C4-2B (cell line): ENCODE measurements around the gene MTMR12.

Source experiments
- CTCF ChIP-seq: fragments of 450-650 bp; conservative IDR thresholded peaks from 2 replicates; pipeline ENCODE4 v1.5.1; 2017; ENCODE audit warnings: mild to moderate bottlenecking
- ZFX ChIP-seq: fragments of 450-650 bp; IDR thresholded peaks from 2 replicates; pipeline ENCODE4 v1.6.1; 2017

DNA sequence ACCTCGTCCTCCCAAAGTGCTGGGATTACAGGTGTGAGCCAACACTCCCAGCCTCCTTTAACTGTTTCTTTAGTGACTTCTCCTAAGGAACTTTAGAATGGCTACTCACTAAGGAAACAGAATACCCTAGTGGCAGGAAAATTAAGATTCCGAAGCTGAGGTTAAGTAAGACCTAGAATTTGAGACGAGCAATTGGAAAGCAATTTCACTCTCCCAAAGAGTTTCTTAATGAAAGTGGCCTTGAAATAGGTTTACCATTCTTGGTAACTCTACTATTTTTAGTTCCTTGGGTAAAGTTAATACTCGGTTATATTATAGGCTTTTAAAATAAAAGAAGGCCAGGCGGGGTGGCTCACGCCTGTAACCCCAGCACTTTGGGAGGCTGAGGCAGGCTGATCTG lies 115.7 kb downstream of the MTMR12 start:
- TF ChIP-seq CTCF (no peak), ZFX (no peak)
